Activated naive CD8-positive, alpha-beta T cell treated with anti-CD3 and anti-CD28 coated beads, Interleukin-2, amount 50 U/mL, for 16 hours (primary cell): Measurements from ENCODE around the gene LZTS2.
"Not testable (repeated sequence)": the region's sequence is repeated elsewhere in the genome, so short reads cannot be mapped to it uniquely, and the experiment has no call there.

ENCODE experiments used
- DNase-seq: peaks from one replicate; pipeline ENCODE4 v3.0.0-alpha.2; 2020; ENCODE audit warnings: low read depth, low spot score

The LZTS2 gene

DNA sequence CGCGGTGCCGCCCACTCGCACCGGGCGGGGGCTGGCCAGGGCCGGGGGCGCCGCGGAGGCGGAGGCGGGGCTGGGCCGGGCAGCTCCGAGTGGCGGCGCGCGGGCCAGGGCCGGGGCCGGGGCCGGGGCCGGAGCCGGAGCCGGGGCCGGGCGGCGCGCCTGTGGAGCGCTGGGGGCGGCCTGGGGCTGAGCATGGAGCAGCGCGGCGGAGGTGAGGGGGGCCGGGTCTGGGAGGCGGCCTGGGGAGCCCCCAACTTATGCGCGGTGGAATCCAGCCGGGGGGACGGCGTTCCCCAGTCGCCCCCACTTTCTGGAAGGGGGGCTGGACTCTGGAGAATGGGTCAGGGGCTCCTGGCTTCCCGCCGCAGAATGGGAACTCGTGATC is at the start of gene LZTS2:
Gene LZTS2, plus strand, starts transcription at position 67 of the 385 bp plus-strand sequence. CDS start 2,731 bp downstream, outside the sequence.
- DNase-seq: no peak

DNA sequence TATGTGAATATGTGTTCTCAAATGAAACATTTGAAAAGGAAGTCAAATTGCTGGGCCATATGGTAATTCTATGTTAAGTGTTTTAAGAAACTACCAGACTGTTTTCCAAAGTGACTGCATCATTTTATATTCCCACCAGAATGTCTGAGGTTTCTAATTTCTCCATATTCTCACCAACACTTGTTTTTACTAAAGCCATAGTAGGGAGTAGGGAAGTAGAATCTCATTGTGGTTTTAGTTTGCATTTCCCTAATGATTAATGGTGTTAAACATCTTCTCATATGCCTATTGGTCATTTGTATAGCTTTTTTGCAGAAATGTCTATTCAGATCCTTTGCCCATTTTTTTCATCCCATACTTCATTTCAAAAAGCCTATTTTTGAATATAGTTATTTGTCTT is 39.4 kb upstream of the LZTS2 start:
- no peak for DNase-seq

DNA sequence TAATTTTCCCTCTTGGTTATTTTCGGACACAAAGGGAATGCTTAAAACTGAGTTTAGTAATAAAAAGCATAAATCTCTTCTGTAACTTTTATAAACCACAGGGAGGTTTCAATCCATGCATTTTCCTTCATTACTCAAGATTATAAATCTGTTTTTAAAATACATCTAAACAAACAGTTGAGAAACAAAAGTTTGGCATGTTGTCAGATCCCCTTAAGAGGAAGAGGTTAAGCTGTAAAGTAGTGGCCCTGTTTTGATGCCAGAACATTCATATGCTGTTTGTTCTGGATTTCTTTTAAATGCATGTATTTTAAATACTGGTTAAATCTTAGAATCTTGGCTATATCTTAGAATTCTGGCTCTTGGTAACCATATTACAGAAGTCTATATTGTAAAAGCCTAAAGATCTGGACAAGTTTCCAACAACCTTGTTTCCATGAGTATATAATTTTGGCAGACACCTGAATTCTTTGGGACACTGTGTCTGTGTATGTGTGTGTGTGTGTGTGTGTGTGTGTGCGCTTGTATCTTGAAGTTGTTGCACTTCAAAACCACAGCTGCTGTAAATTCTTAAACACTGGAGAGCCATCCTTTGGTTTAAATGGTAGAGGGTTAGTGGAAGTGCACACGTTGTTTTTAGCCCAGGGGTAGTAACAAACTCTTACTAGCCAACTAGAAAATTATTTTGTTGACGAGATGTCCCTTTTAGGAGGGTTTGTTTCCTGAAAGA is 37.1 kb upstream of the LZTS2 start:
- no peak for DNase-seq

DNA sequence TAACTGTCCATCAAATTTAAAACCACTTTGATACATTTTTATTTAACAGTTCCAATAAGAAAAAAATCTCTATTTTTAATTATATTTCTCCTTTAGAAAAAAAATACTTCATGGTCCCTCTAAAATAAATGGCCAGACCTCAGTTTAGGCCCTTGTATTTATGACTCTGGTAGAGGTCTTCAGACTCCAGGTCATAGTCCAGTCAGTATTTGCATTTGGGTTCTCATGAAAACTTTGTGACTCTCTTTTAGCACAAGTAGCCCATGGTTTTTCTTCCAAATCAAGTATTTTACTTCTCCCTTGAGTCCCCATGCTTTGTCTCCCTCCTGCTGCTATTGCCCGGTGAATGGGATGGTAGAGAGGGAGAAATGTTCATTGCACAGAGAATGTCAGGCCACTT is 35.8 kb upstream of the LZTS2 start:
- no peak for DNase-seq

GRCh38 chr10:100965820-100966219 is 33.8 kb upstream of the LZTS2 start:
- DNase-seq: no peak

- no peak for DNase-seq
These were observed 32.7 kb upstream of the LZTS2 start for GRCh38 chr10:100966887-100967286.

DNA sequence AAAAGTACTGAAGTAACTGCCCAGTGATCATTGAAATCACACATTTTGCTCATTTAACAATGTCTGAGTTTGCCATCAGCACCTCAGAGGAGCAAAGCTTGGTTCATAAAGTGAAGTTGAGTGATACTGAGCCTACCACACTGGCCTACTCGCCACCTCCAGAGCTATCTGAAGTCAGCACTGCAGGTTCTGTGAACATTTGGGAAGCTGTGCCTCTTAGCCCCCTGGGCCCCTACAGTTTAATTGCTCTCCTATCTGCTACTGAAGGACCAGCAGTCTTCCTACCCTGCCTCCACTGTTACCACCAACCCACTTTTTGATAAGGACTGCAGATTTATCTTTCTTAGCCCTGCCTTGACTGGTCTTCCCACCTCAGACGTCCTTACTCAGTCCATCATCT is 32.3 kb upstream of the LZTS2 start:
- no peak for DNase-seq

DNA sequence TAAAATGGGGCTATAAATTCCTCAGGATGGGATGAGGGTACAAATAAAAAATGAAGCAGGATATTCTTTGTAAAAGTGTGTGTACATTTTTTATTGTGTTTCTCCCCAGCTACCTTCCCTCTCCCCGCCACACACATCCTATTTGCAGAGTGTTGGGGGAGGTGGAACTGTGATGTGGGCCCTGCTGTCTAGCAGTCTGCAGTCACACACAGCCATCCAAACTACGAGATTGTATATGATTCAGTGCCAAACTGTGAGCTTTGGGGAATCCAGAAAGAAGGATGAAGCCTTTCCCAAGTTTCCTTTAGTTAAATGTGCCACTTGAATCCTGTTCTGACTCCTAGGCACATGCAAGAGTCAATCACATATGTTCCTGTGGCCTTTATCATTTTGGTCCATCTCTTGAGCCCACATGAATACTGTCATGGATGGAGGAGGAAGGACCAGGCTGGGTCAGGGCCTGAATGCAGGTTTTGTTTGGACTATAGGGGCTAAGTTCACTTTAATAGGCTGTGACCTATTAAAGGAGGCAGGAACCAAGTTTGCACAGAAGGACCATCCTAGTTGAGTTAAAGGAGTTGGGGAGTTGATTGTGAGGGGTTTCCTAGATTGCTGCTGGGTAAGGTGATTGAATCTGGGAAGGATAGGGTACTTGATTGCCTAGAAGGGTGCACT is 31.4 kb upstream of the LZTS2 start:
- no peak for DNase-seq

DNA sequence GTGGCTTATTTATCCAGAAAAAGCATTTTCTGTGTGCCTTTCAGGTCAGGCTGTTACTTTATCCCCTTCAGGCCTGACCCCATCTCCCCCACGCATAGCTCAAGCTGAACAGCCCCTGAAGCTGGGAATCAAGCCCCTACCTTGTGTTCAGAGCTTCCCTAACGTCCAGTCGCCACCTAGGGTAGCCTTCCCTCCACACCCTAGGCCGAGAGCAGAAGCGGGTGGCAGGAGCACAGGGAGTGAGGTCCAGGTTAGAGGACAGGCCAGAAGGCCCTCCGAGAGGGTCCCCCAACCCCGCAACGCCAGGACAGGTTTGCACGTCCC is 30.8 kb upstream of the LZTS2 start:
- DNase-seq: no peak

DNA sequence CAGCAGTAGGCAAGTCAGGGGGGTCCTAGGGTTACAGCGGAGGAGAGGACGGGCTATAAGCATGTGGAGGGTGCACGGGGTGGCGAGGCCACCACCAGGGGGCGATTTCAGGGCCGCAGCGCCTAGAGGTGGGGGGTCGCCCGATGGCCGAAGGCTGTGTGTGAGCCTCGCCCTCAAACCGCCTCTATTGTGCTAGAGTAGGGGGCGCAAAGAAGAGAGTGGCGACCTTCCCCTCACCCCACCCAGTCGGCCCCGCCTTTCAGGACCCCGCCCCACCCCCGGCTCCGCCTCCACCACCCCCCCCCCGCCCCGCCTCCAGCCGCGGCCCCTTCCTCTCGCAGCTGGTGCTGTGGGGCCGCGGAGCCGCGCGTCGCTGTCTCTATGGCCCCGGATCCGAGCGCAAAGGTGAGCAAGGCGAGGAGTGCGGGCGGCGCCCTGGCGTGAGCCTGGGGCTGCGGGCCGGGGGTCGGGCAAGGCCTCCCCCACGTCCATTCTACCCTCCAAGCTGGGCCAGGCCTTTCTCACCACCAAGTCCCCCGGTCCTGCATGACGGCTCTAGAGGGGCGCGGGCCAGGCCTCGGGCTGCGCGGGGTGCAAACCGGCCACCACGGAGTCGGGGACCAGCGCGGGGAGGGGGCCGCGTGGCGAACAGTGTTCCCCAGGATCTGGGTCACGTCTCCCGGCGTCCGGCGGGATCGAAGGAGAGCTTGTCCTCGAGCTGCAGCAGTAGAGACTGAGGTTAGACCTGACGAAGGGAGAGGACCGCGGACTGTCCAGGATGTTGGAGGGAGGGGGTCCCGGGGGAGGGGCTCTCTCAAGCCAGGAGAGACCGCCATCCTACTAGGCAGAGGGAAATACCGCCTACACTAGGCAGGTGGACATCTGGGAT is 30.2 kb upstream of the LZTS2 start, which contains the start of gene SEMA4G:
Gene SEMA4G, plus strand, starts transcription at position 318 of the 889 bp plus-strand sequence. CDS start 3,409 bp downstream, outside the sequence.
- DNase-seq: no peak

DNA sequence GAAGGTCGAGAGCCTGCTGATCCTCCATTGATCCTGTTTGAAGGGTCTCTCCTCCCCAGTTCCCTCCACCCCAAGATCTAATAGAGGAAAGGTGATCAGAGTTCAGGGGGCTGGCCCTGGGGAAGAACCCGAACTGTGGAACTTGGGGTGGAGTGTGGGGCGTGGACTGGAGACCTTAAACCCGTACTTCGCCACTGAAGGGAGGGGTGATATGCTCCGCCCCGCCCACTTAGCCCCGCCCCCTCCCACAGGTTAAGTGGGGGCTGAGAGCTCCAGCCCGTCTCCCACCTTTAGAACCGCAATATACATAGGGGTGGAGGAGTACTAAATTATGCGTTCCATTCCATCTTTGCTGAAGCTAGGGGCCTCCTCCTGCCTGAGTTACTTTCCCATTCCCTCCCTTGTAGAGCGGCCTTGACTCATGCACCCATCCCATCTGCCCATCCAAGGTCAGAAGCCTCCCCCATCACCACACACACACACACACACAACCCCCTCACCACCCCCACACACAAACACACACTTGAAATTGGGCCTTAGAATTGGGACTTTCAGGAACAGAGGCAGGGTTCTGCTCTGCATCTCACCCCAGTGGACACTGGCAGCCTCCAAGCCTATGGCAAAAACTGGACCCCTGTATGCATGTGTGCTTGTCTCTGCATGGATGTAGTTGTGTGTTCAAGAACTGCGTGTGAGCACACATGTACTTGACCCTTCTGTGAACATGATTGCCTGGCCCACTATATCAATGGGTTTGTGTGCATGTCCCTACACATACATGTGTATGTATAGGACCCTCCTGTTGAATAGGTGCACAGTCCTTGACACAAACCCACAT is 29.3 kb upstream of the LZTS2 start:
- DNase-seq: no peak

GRCh38 chr10:100970914-100971811 is 28.4 kb upstream of the LZTS2 start:
- no peak for DNase-seq

DNA sequence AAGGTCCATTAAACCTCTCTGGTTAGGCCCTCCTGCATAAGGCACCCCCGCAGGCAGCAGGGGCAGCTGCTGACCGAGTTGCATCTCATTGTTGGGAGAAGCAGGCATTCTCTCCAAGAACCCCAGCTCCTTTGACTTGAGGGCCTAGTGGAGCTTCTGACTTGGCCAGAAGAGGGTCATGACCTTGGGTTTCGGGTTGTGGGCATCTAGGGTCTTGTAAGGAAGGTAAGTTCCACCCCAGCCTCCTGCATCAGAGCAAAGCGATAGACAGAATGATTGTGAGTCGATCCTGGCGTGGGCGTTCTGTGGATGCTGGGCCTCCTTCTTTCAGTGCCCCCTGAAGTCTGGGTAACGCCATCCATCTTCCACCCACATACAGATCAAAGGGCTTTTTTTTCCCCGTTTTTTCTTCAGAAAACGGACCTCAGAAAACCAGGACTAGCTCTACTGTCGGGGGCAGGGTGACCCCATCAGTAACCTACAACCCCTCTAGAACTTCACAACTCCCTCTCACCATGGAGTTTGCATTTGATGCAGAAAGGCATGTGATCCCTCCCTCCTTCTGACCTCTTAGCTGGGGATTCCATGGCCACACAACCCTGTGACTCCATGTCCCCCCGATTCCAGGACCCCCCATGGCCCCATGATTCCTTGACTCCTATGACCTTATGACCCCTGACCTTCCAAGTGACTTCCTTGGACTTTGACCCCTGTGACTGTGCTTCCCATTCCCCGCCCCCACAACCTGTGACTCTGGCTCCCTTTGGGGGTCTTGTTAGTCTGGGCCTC is 27.3 kb upstream of the LZTS2 start:
- no peak for DNase-seq

DNA sequence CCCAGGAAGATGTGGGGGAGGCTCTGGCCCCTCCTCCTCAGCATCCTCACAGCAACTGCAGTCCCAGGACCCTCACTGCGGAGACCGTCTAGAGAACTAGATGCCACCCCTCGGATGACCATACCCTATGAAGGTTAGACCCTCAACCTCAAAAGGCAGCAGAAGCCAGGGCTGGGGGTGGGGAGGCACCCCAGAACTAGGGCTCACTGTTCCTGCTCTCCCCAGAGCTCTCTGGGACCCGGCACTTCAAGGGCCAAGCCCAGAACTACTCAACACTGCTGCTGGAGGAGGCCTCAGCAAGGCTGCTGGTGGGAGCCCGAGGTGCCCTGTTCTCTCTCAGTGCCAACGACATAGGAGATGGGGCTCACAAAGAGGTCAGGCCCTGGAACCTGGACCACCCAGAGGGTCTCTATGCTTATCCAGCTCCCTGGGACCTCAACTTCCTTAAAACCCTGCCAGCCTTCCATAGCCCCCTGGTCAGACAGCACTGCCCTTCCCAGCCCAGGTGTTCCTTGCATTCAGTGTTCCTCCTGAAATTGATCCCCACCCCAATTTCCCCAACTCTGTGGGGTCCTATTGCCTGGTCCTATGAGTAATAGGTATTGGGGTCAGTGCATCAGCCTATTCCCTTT is 26.6 kb upstream of the LZTS2 start:
- no peak for DNase-seq

GRCh38 chr10:100975397-100975796 is 24.2 kb upstream of the LZTS2 start:
- DNase-seq: not testable (repeated sequence)

DNA sequence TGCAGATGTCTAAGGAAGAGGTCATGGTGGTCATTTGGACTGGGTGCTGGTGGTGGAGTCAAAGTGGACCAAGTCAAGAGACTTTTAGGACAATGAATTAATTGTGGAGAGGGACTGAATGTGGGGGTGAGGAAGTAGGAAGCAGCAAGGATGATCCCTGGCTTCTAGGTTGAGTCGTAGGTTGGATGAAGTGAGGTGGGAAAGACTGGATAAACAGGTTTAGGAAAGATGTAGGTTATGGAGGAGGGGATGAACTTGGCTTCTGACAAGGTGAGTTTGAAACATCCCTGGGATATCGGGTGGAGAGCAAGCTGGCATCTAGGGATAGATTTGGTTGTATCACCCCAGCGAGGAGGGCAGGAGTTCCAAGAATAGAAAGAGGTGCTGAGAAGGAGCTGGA is 22.7 kb upstream of the LZTS2 start:
- DNase-seq: no peak

GRCh38 chr10:100977436-100977835 is 22.2 kb upstream of the LZTS2 start:
- DNase-seq: no peak

DNA sequence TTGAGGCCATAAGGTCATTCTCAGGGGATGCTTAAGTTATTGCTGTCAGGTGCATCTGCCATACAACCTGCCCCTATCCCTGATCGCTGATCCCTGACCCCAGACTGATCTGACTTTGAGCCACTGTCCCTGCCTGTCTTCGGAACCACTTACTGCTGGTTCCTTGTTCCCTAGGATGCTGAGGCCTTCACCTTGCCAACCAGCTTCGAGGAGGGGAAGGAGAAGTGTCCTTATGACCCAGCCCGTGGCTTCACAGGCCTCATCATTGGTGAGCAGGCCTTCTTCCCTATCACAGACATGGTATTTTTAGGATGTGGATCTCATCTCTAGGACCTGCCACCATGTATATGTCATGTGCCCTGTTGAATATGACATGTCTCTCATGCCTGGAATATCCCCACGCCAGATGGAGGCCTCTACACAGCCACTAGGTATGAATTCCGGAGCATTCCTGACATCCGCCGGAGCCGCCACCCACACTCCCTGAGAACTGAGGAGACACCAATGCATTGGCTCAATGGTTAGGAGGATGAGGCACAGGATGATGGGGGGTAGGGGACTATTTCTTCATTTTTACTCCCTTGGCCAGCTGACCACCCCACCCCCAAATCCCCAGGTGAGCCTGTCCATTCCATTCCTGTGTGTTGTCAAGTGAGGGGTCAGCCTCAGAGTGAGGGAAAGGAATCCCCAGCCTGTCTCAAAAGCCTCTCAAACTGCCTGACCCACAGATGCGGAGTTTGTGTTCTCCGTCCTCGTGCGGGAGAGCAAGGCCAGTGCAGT is 21.3 kb upstream of the LZTS2 start:
- DNase-seq: no peak

- no peak for DNase-seq
These were observed 20.8 kb upstream of the LZTS2 start for GRCh38 chr10:100978901-100979195.
